ENCODE data around the gene CRELD2. TPM values are rescaled to one million over a fixed set of nuclear protein-coding genes. Genes with fewer than 3 reads are reported as not detected.

Gene CRELD2
- total and polyA plus RNA-seq, 2 donors from 2014 or later, result 37.3 to 54.0 TPM

GRCh38 chr22:49955581-49956417 lies 37.4 kb downstream of the CRELD2 start:
- DNase-seq, result peak in 2 of 5 donors; percentile 48 to 68
- FAIRE-seq, result no peak
- peaks cover 0 to 51% (median 31%) of the 10 kb centered on the region in 3 donors for H3K4me1 ChIP-seq (ENCODE audit: control insufficient read depth in 2 of 3, insufficient read depth in 2 of 3, low read depth in 1 of 3, low read length in 3 of 3)
- no peaks in the 10 kb centered on the region for H3K27me3 ChIP-seq (ENCODE audit: control insufficient read depth, insufficient read depth, low read length)
- intact Hi-C loops (cut with DNase I), result no loop called here
- no peak overlapping the region for H3K4me3 ChIP-seq (ENCODE audit: low read length in 3 of 3)
- H3K9ac ChIP-seq (ENCODE audit: low read length in 3 of 3), result no peak overlapping the region
- no peaks in the 10 kb centered on the region for H3K9me3 ChIP-seq (ENCODE audit: control insufficient read depth in 2 of 3, insufficient read depth in 1 of 3, low read length in 3 of 3)
- H3K27ac ChIP-seq (ENCODE audit: low read depth in 2 of 2, low read length in 2 of 2), result no peak overlapping the region
- no peaks in the 10 kb centered on the region for H3K36me3 ChIP-seq (ENCODE audit: control insufficient read depth in 2 of 3, insufficient read depth in 3 of 3, low read length in 3 of 3)
- TF ChIP-seq CTCF (IDR thresholded peaks at IDR 0.05; ENCODE audit: borderline replicate concordance, extremely low read depth, insufficient read depth), result no peak

- Histone ChIP-seq H3K9me3 (ENCODE audit: control insufficient read depth in 2 of 3, insufficient read depth in 1 of 3, low read length in 3 of 3) (no peaks in the 10 kb centered on the region), H3K36me3 (ENCODE audit: control insufficient read depth in 2 of 3, insufficient read depth in 3 of 3, low read length in 3 of 3) (peaks cover 0 to under 1% (median 0%) of the 10 kb centered on the region in 3 donors), H3K9ac (ENCODE audit: low read length in 3 of 3) (no peak overlapping the region), H3K27me3 (ENCODE audit: control insufficient read depth, insufficient read depth, low read length) (no peaks in the 10 kb centered on the region), H3K4me3 (ENCODE audit: low read length in 3 of 3) (no peak overlapping the region), H3K27ac (ENCODE audit: low read depth in 2 of 2, low read length in 2 of 2) (no peak overlapping the region), H3K4me1 (ENCODE audit: control insufficient read depth in 2 of 3, insufficient read depth in 2 of 3, low read depth in 1 of 3, low read length in 3 of 3) (peaks cover 0 to 49% (median 31%) of the 10 kb centered on the region in 3 donors)
- no peak for TF ChIP-seq CTCF (IDR thresholded peaks at IDR 0.05; ENCODE audit: borderline replicate concordance, extremely low read depth, insufficient read depth)
- FAIRE-seq (no peak), DNase-seq (peak in 1 of 5 donors; percentile 74)
- intact Hi-C loops (cut with DNase I), result no loop called here
Measured at GRCh38 chr22:49956418-49956770, 38.0 kb downstream of the CRELD2 start.

- Histone ChIP-seq H3K27ac (ENCODE audit: low read depth in 2 of 2, low read length in 2 of 2) (no peak overlapping the region), H3K9me3 (ENCODE audit: control insufficient read depth in 2 of 3, insufficient read depth in 1 of 3, low read length in 3 of 3) (no peaks in the 10 kb centered on the region), H3K9ac (ENCODE audit: low read length in 3 of 3) (no peak overlapping the region), H3K4me1 (ENCODE audit: control insufficient read depth in 2 of 3, insufficient read depth in 2 of 3, low read depth in 1 of 3, low read length in 3 of 3) (peaks cover 0 to 41% (median 25%) of the 10 kb centered on the region in 3 donors), H3K27me3 (ENCODE audit: control insufficient read depth, insufficient read depth, low read length) (no peaks in the 10 kb centered on the region), H3K36me3 (ENCODE audit: control insufficient read depth in 2 of 3, insufficient read depth in 3 of 3, low read length in 3 of 3) (peaks cover 0 to 5% (median 0%) of the 10 kb centered on the region in 3 donors), H3K4me3 (ENCODE audit: low read length in 3 of 3) (no peak overlapping the region)
- intact Hi-C loops (cut with DNase I), result no loop called here
- no peak for TF ChIP-seq CTCF (IDR thresholded peaks at IDR 0.05; ENCODE audit: borderline replicate concordance, extremely low read depth, insufficient read depth)
- peak in 2 of 5 donors; percentile 49 to 76 for DNase-seq
- no peak for FAIRE-seq
Measured at GRCh38 chr22:49956914-49957825, 38.7 kb downstream of the CRELD2 start.

Data from kidney (tissue), 14 donors.